GM18867 (cell line): Measurements from ENCODE around the gene MYH11.
"Not testable (repeated sequence)": the region's sequence is repeated elsewhere in the genome, so short reads cannot be mapped to it uniquely, and the experiment has no call there.

ENCODE experiments used
- ATAC-seq: cut with Tn5 transposase; IDR thresholded peaks from one replicate; pipeline ENCODE4 v1.9.1; 2021; ENCODE audit warnings: mild to moderate bottlenecking, moderate library complexity; ENCODE audit not compliant: unreplicated experiment

The MYH11 gene

DNA sequence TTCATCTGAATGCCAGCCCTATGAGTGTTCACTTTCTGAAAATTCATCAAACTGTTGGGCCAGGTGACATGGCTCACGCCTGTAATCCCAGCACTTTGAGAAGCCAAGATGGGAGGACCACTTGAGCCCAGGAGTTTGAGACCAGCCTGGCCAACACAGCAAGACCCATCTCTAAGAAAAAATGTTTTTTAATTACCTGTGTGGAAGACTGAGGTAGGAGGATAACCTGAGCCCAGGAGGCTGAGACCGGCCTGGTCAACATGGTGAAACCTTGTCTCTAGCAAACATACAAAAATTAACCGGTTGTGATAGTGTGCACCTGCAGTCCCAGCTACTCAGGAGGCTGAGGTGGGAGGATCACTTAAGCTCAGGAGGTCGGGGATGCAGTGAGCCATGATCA, 10.3 kb downstream of the MYH11 start:
- no peak for ATAC-seq

DNA sequence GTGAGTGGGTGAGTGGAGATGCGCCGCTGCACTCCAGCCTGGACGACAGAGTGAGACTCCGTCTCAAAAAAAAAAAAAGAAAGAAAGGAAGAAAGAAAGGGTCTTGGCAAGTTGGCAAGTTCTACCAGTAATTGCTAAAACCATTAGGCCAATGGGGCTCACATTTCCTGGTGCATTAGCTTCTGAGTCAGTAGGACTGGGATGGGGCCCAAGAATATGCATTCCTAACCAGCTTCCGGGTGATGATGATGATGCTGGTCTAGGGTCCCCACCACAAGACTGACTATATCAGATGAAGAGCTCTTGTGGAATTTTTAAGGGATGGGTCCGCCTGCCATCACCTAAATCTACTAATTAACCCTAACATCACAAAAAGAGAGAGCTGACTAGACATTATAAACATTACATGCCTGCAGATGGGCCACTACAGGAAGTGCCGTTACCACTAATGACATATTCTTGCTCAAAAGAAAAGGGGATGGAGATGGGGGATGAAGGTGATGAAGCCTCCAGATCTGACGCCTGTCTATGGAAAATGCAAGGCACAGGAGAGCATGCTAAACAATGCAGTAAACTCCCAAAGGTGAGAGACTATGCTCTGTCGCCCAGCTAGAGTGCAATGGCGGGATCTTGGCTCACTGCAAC, 13.1 kb downstream of the MYH11 start:
- no peak for ATAC-seq

DNA sequence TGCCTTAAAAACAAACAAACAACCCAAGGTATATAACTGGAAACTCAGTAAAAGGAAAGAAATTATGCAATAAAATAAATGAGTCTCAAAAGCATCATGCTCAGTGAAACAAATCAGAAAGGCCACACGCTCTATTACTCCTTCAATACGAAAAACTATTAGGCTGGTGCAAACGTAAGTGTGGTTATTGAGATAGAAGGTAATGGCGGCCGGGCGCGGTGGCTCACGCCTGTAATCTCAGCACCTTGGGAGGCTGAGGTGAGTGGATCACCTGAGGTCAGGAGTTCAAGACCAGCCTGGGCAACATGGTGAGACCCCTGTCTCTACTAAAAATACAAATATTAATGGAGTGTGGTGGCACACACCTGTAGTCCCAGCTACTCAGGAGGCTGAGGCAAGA, 17.6 kb downstream of the MYH11 start:
- ATAC-seq = not testable (repeated sequence)

DNA sequence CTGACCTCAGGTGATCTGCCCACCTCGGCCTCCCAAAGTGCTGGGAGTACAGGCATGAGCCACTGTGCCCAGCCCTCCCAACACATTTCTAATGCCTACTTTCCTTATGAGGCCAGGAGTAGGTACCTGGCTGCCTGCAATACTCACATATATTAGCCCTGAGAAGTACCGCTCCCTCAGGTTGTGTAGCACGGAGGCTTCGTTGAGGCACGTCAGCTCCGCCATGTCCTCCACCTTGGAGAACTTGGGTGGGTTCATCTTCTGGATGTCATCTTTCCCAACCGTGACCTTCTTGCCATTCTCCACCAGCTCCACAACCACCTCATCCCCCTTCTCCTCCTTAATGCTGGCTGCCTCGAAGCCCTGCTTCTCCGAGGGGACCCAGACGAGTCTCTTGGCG, 19.1 kb downstream of the MYH11 start:
- no peak for ATAC-seq

DNA sequence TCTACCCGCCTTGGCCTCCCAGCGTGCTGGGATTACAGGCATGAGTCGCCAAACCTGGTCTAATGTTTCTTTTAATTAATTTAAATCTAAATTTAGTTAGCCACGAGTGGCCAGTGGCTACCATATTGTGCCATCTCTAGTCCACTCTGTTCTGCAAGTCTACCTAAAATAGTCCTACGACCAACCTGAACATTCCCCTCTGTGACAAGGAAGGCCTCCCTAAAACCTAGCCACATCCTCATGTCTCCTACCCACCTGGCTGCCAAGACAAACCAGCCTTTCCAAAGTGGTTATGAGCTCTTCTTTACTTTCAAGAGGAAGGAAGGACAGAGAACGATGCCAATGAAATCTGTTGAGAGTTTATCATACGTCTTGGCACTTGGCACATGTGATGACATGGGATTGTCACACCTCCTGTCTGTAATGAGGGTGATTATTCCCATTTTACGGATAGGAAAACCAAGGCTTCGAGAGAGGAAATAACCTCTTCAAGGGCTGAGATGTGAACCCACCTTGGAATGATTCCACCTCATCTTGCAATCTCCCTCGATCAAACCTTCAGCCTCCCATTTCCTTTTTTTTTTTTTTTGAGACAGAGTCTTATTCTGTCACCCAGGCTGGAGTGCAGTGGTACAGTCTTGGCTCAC, 19.7 kb downstream of the MYH11 start:
- no peak for ATAC-seq

DNA sequence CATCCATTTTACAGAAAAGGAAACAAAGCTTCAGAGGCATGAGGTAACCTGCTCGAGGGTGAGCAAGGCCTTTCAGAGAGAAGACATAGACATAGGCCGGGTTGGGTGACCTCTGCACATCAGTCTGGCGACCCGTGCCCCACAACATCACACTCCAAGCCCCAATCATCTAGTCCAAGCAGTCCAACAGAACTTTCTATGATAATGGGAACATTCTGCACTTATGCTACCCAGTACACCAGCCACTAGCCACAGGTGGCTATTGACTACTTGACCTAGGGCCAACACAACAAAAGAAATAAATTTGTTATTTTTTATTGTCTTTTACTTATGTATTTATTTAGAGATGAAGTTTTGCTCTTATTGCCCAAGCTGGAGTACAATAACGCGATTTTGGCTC, 20.8 kb downstream of the MYH11 start:
- ATAC-seq = no peak

DNA sequence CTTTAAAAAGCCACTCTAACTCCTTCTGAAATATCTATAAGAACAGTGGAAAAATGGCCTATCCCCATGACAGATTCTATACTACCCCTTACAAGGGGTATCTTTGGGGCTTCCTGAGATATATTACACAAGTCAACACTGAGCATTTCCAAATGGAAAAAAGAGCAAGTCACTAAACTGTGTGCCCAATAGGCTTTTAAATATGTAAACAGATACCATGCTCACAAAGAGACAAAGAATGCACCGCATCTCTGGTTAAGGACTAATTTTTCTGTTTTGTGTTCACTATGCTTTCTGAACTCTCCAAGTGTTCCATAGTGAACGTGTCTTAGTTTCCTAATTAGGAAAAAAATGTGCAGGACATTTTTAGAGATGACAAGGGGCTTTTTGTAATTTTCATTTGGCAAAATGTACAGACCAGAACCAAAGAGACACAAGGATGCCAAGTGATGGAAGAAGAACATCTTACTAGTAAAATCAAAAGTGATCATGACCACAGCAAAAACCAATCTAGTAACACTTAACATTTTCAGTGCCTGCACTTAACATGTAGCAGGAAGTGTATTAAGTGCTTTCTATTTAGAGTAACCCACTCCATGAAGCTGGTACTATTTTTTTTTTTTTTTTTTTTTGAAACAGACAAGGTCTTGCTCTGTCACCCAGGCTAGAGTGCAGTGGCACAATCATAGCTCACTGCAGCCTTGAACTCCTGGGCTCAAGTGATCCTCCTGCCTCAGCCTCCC, 21.5 kb downstream of the MYH11 start:
- no peak for ATAC-seq

DNA sequence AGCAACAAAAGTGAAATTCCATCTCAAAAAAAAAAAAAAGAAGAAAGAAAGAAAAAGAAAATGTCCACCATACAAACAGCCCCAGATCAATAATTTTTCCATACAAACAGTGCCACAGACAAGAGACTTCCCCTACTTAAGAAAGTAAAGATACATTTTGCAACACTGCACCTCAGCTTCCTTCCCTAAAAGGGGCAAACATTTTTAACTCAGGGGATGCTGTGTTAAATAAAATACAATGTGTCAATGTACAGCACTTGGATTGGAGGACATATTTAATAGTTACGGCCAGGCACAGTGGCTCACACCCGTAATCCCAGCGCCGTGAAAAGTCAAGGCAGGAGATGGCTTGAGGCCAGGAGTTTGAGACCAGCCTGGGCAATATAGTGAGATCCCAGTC, 22.3 kb downstream of the MYH11 start:
- no peak for ATAC-seq

DNA sequence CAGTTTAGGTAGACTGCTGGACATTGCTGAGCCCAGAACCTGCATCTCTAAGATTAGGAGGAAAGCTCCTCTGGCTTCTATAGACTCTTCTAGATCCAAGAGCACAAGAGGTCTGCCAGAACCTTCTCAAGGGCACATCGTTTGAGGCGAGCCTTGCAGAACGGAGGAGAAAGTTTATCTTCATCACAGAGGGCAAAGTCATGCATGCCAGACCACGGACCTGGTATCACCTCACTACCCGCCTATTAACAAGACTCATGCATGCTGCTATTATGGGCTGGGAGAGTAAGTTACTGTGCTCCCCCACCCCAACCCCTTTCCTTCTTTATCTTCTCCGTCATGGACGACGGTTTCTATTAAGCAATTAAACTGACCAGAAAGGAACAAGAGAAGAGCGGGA, 23.3 kb downstream of the MYH11 start:
- no peak for ATAC-seq

DNA sequence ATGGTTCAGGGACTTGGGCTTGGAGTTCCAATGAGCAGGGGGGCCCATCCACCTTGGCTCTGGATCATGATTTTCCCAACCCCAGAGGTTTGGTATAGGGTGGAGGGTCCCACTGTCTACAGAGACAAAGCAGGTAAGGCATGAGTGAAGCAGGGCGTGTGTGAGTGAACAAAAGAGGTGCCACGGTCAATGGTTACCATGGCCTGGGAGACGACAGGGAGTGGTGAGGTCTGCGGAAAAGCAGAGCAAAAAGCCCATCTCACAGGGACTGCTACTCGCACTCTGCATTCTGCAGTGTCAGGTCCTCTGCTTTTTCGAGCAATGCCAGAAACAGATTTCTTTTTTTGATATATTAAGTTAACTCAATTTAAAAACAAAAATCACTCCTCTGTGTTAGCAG, 24.6 kb downstream of the MYH11 start:
- no peak for ATAC-seq

DNA sequence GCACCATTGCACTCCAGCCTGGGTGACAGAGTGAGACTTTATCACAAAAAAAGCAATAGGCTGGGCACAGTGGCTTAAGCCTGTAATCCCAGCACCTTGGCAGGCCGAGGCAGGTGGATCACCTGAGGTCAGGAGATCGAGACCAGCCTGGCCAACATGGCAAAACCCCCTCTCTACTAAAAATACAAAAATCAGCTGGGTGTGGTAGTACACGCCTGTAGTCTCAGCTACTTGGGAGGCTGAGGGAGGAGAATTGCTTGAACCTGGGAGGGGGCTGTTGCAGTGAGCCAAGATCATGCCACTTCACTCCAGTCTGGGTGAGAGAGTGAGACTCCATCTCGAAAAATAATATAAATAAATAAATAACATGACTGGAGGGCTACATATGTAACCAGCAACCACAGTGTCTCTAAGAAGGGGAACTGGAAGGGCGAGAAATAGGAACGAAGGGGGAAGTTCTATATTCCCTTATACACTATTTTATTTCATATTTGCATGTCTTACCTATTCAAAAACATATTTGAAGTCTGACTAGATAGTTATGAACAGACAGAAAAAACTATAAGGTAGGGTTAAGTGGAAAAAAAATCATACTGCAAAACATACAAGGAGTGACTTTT, 25.9 kb downstream of the MYH11 start:
- no peak for ATAC-seq

DNA sequence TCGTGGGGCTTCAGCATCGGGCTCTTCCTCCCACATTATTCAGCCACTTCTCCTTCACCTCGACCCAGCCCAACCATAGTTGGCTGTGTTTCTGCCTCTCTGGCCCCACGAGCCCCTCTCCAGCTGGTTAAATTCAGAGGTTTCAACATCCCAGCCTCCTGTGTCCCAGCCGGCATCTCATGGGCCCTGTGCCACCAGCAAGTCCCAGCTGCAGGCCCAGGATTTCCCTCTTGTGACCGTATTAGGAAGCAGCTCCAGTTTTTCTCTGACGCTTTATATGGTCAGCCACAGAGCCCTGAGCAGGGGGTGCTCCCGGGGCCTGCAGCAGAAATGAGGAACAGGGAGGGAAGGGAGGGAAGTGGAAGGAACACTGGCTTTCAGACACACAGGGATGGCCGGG, 27.4 kb downstream of the MYH11 start:
- ATAC-seq = no peak

DNA sequence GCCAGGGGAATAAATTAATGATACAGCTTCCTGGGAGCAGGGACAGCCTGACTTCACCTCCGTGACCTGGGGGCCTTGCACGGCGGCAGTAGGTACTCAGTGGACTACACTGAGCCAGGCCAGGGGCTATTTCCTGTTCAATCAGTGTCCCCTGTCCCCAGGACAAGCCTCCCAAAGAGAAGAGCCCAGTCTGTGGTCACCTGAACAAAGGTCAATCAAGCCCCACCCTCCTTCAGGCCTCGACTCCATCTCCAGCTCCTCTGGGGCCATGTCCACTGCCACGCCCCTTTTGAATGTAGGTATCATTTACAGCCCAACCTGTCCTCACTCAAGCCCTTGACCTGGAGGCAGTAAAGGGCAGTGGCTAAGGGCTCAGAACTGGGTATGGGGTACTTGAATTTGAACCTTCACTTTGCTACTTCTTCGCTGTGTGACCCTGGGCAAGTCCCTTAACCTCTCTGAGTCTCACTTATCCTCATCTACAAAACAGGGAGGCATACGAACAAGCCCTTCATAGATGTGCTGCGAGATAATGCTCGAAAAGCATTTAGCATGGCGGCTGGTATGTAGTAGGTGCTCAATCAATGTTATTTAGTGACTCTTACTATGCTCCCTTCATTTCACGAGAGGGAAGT, 29.0 kb downstream of the MYH11 start:
- ATAC-seq = no peak

DNA sequence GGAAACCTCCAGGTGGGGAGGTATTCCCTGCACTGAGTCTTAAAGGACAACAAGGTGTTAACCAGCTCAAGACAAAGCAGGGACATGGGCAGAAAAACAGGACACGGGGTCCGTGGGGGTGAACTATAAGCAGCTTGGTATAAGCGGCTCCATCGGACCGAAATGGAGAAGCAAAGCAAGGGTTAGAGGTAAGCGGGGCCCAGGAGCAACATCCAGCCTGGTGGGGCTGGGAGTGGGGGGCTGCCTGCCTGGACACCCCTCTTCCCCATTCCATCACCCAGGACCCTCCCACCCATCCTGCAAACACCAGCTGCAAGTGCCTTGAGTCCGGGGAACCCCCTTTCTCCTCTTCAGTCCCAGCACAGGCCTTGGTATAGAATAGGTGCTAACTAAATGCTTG, 29.5 kb downstream of the MYH11 start:
- no peak for ATAC-seq

DNA sequence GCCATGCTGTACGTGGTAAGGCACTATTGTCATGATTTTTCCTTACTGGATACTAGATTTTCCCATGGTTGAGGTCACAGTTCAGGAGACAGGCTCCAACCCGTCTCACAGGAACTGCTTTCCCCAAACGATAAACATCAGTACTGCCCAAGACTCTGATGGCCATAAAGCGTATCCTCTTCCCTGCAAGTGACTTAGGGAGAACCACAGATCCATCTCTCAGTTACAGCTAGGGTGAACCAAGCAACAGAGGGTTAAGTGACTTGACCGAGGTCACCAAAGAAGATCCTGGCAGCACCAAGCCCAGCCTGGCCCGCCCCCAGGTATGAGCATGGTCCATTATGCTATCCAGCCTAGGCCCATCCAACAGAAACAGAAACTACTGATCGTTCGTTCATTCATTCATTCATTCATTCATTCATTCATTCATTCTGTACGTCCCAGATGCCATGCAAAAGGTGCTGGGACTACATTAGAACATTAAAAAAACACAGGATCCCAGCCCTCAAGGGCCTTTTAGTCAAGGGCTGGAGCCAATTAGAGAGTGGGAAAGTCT, 31.0 kb downstream of the MYH11 start:
- no peak for ATAC-seq

DNA sequence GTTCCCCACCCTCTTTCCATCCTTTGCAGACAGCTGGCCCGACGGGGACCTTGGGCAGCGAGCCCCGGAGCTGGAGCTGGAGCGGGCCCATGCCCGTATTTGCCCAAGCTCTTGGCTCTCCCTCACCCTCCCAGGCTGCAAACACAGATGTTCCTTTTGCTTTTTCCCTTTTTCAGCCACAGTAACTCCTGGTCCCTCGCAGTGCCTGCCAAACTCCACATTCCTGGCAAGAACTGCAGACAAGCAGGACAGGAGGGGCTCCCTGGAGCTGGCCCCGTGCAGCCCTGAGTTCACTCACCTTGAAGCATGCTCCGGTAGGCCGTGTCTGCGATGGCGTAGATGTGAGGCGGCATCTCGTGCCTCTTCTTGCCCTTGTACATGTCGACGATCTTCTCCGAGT, 33.9 kb downstream of the MYH11 start:
- ATAC-seq = no peak

DNA sequence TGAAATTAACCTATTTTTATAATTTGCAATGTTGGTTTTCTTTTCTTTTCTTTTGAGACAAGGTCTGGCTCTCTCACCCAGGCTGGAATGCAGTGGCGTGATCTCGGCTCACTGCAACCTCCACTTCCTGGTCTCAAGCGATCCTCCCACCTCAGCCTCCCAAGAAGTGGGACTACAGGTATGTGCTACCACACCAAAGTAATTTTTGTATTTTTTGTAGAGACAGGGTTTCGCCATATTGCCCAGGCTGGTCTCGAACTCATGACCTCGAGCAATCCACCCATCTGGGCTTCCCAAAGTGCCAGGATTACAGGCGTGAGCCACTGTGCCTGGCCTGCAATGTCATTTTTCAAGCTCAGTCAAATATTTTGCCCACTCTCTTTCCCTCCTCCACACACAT, 36.0 kb downstream of the MYH11 start:
- ATAC-seq = no peak

DNA sequence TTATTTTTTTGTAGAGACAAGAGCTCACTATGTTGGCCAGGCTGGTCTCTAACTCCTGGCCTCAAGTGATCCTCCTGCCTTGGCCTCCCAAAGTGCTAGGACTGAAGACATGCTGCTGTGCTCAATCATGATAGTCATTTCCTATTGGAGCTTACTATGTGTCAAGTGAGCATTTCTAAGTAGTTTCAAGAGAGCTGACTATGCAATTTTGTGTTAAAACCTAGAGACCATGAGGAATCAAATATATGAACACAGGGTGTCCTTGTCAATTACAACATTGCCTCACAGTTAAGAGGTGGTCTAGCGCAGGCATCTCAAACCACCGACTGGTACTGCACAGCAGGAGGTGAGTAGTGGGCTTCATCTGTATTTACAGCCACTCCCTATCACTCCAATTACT, 37.8 kb downstream of the MYH11 start:
- no peak for ATAC-seq

DNA sequence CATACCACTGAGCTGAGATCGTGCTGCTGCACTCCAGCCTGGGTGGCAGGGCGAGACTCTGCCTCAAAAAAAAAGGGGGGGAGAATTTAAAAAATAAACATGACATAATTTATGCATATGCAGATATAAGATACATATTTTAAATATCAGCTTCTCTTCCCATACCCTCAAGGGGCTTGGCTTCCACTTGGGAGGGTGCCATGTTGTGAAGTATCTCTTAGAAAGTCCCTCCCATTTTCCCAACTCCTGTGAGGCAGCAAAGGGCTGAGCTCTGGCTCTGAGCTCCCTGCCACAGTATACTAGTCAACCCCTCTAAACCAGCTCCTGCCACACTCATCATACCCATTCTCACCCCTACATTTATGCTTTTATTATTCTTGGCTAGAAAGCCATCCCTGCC, 39.4 kb downstream of the MYH11 start:
- no peak for ATAC-seq

DNA sequence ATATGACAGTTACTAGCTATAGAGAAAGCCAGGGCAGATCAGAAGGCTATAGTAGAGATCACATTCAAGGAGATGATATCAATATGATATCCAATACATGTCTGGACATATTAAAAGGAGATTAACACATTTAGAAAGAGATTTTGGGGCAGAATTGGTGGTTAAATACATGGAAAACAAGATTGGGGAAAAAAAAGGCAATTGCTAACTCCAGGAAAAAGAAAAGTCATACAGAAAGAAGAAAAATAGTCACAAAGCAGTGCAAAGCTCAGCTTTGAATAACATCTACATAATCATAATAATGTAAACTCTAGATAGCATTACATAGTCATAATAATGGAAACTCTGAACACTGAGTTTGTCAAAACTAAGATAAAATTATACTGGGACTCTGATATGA, 40.6 kb downstream of the MYH11 start:
- no peak for ATAC-seq

DNA sequence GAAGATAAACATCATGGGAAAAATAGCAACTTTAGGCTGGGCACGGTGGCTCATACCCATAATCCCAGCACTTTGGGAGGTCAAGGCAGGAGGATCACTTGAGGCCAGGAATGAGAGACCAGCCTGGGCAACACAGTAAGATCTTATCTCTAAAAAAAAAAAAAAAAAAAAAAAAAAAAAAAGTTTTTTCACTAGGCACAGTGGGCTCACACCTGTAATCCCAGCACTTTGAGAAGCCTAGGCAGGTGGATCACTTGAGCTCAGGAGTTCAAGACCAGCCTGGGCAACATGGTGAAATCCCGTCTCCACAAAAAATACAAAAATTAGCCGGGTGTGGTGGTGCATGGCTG, 44.5 kb downstream of the MYH11 start:
- ATAC-seq = not testable (repeated sequence)
